SU-DHL-6 (cell line): ENCODE measurements around the gene GADD45GIP1.

Source experiments
- H2AFZ ChIP-seq: fragments of 200-600 bp; sonication (generic); 2 replicates; pipeline ENCODE4 v1.6.1; 2014; ENCODE audit warnings: low read depth, mild to moderate bottlenecking, moderate library complexity, mixed read lengths, antibody characterized with exemption, low read length; ENCODE audit not compliant: severe bottlenecking
- H3F3A ChIP-seq: fragments of 200-600 bp; shearing (Covaris generic); 2 replicates; pipeline ENCODE4 v1.6.0; 2016; ENCODE audit warnings: antibody characterized with exemption, mild to moderate bottlenecking; ENCODE audit not compliant: insufficient read depth
- H3K27ac ChIP-seq: fragments of 200-600 bp; sonication (generic); 2 replicates; pipeline ENCODE4 v1.5.1; 2016; ENCODE audit warnings: low read depth, mild to moderate bottlenecking, low read length, moderate library complexity, mixed read lengths
- H3K27me3 ChIP-seq: fragments of 200-600 bp; sonication (generic), shearing (Covaris generic); 2 replicates; pipeline ENCODE4 v1.6.0; 2014; ENCODE audit warnings: mild to moderate bottlenecking, low read length
- H3K36me3 ChIP-seq: fragments of 200-600 bp; sonication (generic); 2 replicates; pipeline ENCODE4 v1.6.1; 2014; ENCODE audit warnings: mild to moderate bottlenecking, low read length, mixed read lengths
- H3K4me2 ChIP-seq: fragments of 300-600, 200-600 bp; shearing (Covaris generic), sonication (generic); 2 replicates; pipeline ENCODE4 v1.6.0; 2014; ENCODE audit warnings: low read length, low read depth, mild to moderate bottlenecking; ENCODE audit not compliant: poor library complexity, severe bottlenecking
- H3K4me3 ChIP-seq: fragments of 200-600 bp; sonication (generic); 2 replicates; pipeline ENCODE4 v1.5.1; 2014; ENCODE audit warnings: antibody characterized with exemption, low read length, mild to moderate bottlenecking, mixed read lengths; ENCODE audit not compliant: insufficient read depth, poor library complexity, severe bottlenecking
- H3K79me2 ChIP-seq: fragments of 200-600 bp; sonication (generic); 2 replicates; pipeline ENCODE4 v1.6.1; 2014; ENCODE audit warnings: mild to moderate bottlenecking, low read length, moderate library complexity; ENCODE audit not compliant: insufficient read depth
- H3K9ac ChIP-seq: fragments of 200-600 bp; sonication (generic); 2 replicates; pipeline ENCODE4 v1.7.0; 2014; ENCODE audit warnings: mild to moderate bottlenecking, low read length
- H3K9me2 ChIP-seq: fragments of 200-600 bp; sonication (generic); replicated peaks from 2 replicates; pipeline ENCODE4 v1.6.1; 2014; ENCODE audit warnings: low read length; ENCODE audit not compliant: insufficient read depth
- H3K9me3 ChIP-seq: fragments of 200-600 bp; sonication (generic); 2 replicates; pipeline ENCODE4 v1.6.1; 2014; ENCODE audit warnings: low read length, mixed read lengths; ENCODE audit not compliant: insufficient read depth
- H4K20me1 ChIP-seq: fragments of 200-600 bp; sonication (generic); 2 replicates; pipeline ENCODE4 v1.6.1; 2014; ENCODE audit warnings: low read depth, mild to moderate bottlenecking, antibody characterized with exemption, low read length, moderate library complexity, mixed read lengths
- CTCF ChIP-seq: fragments of 200-600 bp; sonication (generic); IDR thresholded peaks from one replicate; pipeline ENCODE4 v1.5.1; 2017; ENCODE audit warnings: antibody characterized with exemption, mild to moderate bottlenecking, low read length, moderate library complexity; ENCODE audit not compliant: insufficient read depth, poor library complexity, severe bottlenecking
- EZH2phosphoT487 ChIP-seq: fragments of 200-600 bp; sonication (generic), shearing (Covaris generic); conservative IDR thresholded peaks from 2 replicates; pipeline ENCODE4 v1.6.1; 2018; ENCODE audit warnings: mild to moderate bottlenecking, antibody characterized with exemption, low read length, moderate library complexity, mixed read lengths

GADD45GIP1 gene

GRCh38 chr19:12937093-12937926, 19.7 kb downstream of the GADD45GIP1 start:
- peaks cover 58% of the 10 kb centered on the region for H3F3A ChIP-seq
- H2AFZ ChIP-seq, result peak overlapping the region; percentile 94
- H3K27me3 ChIP-seq, result no peaks in the 10 kb centered on the region
- TF ChIP-seq EZH2phosphoT487 (no peak), CTCF (no peak)
- no peaks in the 10 kb centered on the region for H3K9me2 ChIP-seq
- H3K27ac ChIP-seq, result peak overlapping the region; percentile 92
- H3K36me3 ChIP-seq, result peaks cover 25% of the 10 kb centered on the region
- H3K9ac ChIP-seq, result peak overlapping the region; percentile 66
- peaks cover 40% of the 10 kb centered on the region for H3K79me2 ChIP-seq
- H4K20me1 ChIP-seq, result peaks cover 17% of the 10 kb centered on the region
- peak overlapping the region; percentile 48 for H3K4me3 ChIP-seq
- H3K4me2 ChIP-seq, result peak overlapping the region; percentile 64
- no peaks in the 10 kb centered on the region for H3K9me3 ChIP-seq

GRCh38 chr19:12936582-12936981, 20.4 kb downstream of the GADD45GIP1 start:
- peaks cover 48% of the 10 kb centered on the region for H3K79me2 ChIP-seq
- peak overlapping the region; percentile 64 for H3K4me2 ChIP-seq
- H3F3A ChIP-seq, result peaks cover 51% of the 10 kb centered on the region
- H4K20me1 ChIP-seq, result peaks cover 17% of the 10 kb centered on the region
- no peaks in the 10 kb centered on the region for H3K9me3 ChIP-seq
- no peaks in the 10 kb centered on the region for H3K27me3 ChIP-seq
- no peak overlapping the region for H3K4me3 ChIP-seq
- H3K9ac ChIP-seq, result peak overlapping the region; percentile 66; the same call in 1 of the 2 replicates
- peaks cover 26% of the 10 kb centered on the region for H3K36me3 ChIP-seq
- TF ChIP-seq CTCF, result no peak
- TF ChIP-seq EZH2phosphoT487, result no peak
- H3K27ac ChIP-seq, result peak overlapping the region; percentile 92
- H2AFZ ChIP-seq, result peak overlapping the region; percentile 94
- H3K9me2 ChIP-seq, result no peaks in the 10 kb centered on the region

- peaks cover 13% of the 10 kb centered on the region for H4K20me1 ChIP-seq
- peaks cover 36% of the 10 kb centered on the region for H3F3A ChIP-seq
- H3K9me2 ChIP-seq, result no peaks in the 10 kb centered on the region
- H3K4me3 ChIP-seq, result no peak overlapping the region
- H3K9me3 ChIP-seq, result no peaks in the 10 kb centered on the region
- H2AFZ ChIP-seq, result no peak overlapping the region
- peaks cover 47% of the 10 kb centered on the region for H3K79me2 ChIP-seq
- H3K27me3 ChIP-seq, result no peaks in the 10 kb centered on the region
- no peak overlapping the region for H3K4me2 ChIP-seq
- no peak for TF ChIP-seq EZH2phosphoT487
- TF ChIP-seq CTCF, result no peak
- H3K27ac ChIP-seq, result no peak overlapping the region
- peaks cover 18% of the 10 kb centered on the region for H3K36me3 ChIP-seq
- H3K9ac ChIP-seq, result no peak overlapping the region
These were observed 22.0 kb downstream of the GADD45GIP1 start for GRCh38 chr19:12935071-12935470.
